ENCODE results near the gene SOWAHB. TPM values are rescaled to one million over a fixed set of nuclear protein-coding genes. Genes with fewer than 3 reads are reported as not detected.
A peak's percentile ranks its signal among the peaks of the same experiment; 100 is the strongest.

SOWAHB gene
- total and polyA plus RNA-seq, 2 of the 8 experiments (the other 6 are each of a cell fraction or from before 2014, with no cell fraction given): 0.15 to 0.65 TPM

DNA sequence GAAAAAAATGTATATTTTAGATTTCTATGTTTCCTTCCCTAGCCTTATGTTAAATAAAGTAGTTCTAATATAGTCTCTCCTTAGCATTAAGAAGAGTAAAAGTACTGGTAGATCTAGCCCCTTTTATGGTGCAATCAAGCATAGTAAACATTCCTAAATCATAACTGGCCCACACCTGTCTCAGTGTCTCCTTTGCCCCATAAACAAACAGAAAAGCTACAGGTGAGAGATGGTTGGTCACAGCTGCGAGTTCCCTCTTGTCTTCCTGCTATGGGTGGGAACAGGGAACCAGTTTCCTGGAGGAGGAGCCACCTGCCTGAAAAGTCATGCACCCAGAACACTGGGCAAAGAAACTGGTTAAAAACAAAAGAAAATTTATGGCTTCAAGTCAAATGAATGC, 16.6 kb downstream of the SOWAHB start:
- 50% methylated on average over 1 of the region's 1 CpG; no CpG with 5 or more reads in 1 of the 2 experiments for WGBS, 2 experiments (ENCODE audit: extremely low coverage in 1 of 2, insufficient coverage in 1 of 2, insufficient read length in 1 of 2, insufficient replicate concordance in 2 of 2, low coverage in 1 of 2, low lambda C conversion rate in 2 of 2, missing lambda C conversion rate in 1 of 2)
- no peak for DNase-seq (ENCODE audit: low read depth in 1 of 2, low spot score in 2 of 2)

More for the DNA sequence above, 16.6 kb downstream of the SOWAHB start:
- H2BK120ac ChIP-seq (replicated peaks; ENCODE audit: low read depth, low read length): no peak overlapping the region
- H3K4me2 ChIP-seq (ENCODE audit: insufficient read depth in 1 of 2, low read depth in 2 of 2, low read length in 2 of 2): no peak overlapping the region
- H2AFZ ChIP-seq (ENCODE audit: low read length): peak overlapping the region; percentile 98; the same call in 1 of the 2 replicates
- no peaks in the 10 kb centered on the region for H3K23me2 ChIP-seq (ENCODE audit: low read depth, low read length)
- CTCF ChIA-PET (ENCODE audit: partially characterized antibody): interaction anchor here (0.7 to 1.8 kb wide), 7 partner anchors 11 to 323 kb away, joined by 3 to 6 read pairs (median 3); partner anchors contain the start of gene SOWAHB
- TF ChIP-seq CTBP2 (IDR thresholded peaks at IDR 0.05; ENCODE audit: borderline replicate concordance, insufficient read depth, insufficient read length, low read length) (no peak), RAD21 (IDR thresholded peaks at IDR 0.05 in 1 of 2, conservative IDR thresholded peaks at IDR 0.05 in 1 of 2; ENCODE audit: low read depth in 2 of 2, low read length in 2 of 2) (peak in 1 of 2 experiments; percentile 9; a peak in 1 of 4 replicates)
- no peaks in the 10 kb centered on the region for H3K9me3 ChIP-seq (ENCODE audit: insufficient read depth in 2 of 2, low read depth in 1 of 2, low read length in 1 of 2)
- no peak overlapping the region for H3K4ac ChIP-seq (replicated peaks; ENCODE audit: insufficient read length, low read depth, low read length)
- no peak overlapping the region for H3K23ac ChIP-seq (ENCODE audit: insufficient read length)
- no peak overlapping the region for H3K27ac ChIP-seq (ENCODE audit: low read depth, low read length)
- no peaks in the 10 kb centered on the region for H3K27me3 ChIP-seq (replicated peaks in 1 of 4; ENCODE audit: control insufficient read depth in 3 of 4, extremely low read depth in 1 of 4, insufficient read depth in 3 of 4, low read length in 3 of 4)
- no peak overlapping the region for H2AK5ac ChIP-seq (ENCODE audit: low read depth, low read length)
- no peak overlapping the region for H4K91ac ChIP-seq (replicated peaks; ENCODE audit: insufficient read length, low read length)
- H3K79me2 ChIP-seq (ENCODE audit: control insufficient read depth in 1 of 2, insufficient read depth in 2 of 2, low read length in 2 of 2): no peaks in the 10 kb centered on the region
- H2BK12ac ChIP-seq (ENCODE audit: low read depth, low read length): no peak overlapping the region
- POLR2A ChIA-PET (ENCODE audit: partially characterized antibody): no interaction called here
- H3K14ac ChIP-seq (ENCODE audit: insufficient read length): no peak overlapping the region
- no peak overlapping the region for H2BK20ac ChIP-seq (ENCODE audit: low read length)
- no peak overlapping the region for H3K4me3 ChIP-seq (ENCODE audit: extremely low read depth in 1 of 4, insufficient read depth in 2 of 4, low read depth in 3 of 4, low read length in 4 of 4)
- H3K79me1 ChIP-seq (ENCODE audit: low read depth, low read length): no peaks in the 10 kb centered on the region
- no peak for FAIRE-seq
- H4K20me1 ChIP-seq (replicated peaks in 1 of 2; ENCODE audit: control insufficient read depth in 1 of 2, insufficient read depth in 2 of 2, low read length in 2 of 2): no peaks in the 10 kb centered on the region
- H3K9ac ChIP-seq (replicated peaks in 1 of 4; ENCODE audit: extremely low read depth in 1 of 4, low read depth in 3 of 4, low read length in 3 of 4): no peak overlapping the region
- H2BK5ac ChIP-seq (ENCODE audit: low read depth, low read length): no peak overlapping the region
- no peak overlapping the region for H2BK15ac ChIP-seq (ENCODE audit: low read length)
- no peaks in the 10 kb centered on the region for H3K36me3 ChIP-seq (ENCODE audit: control insufficient read depth in 2 of 4, insufficient read depth in 4 of 4, low read length in 3 of 4)
- H3K56ac ChIP-seq (replicated peaks; ENCODE audit: insufficient read length, low read depth, low read length): no peak overlapping the region
- H3K4me1 ChIP-seq (replicated peaks in 1 of 4; ENCODE audit: control insufficient read depth in 3 of 4, insufficient read depth in 4 of 4, low read length in 3 of 4): peaks cover 0 to 4% (median 1%) of the 10 kb centered on the region in 4 experiments; a peak in 3 of 7 replicates
- H4K8ac ChIP-seq (ENCODE audit: extremely low read depth, insufficient read depth, low read length): no peak overlapping the region
- no peak overlapping the region for H4K5ac ChIP-seq (ENCODE audit: insufficient read length, low read depth, low read length)
- H3K18ac ChIP-seq (ENCODE audit: extremely low read depth, low read length): no peak overlapping the region

Measured in H1 (cell line).